Measurements from ENCODE around the gene IP6K2.

The IP6K2 gene

GRCh38 chr3:48650723-48651122 lies 66.3 kb downstream of the IP6K2 start:
- no peak for TF ChIP-seq JUND (IDR thresholded peaks at IDR 0.05; ENCODE audit: low read depth)
- in situ Hi-C loops (cut with HindIII; ENCODE audit: low pct_unique_long_range_greater_than_20kb, low sequenced_read_pairs) = no loop called here
- no peak for DNase-seq (ENCODE audit: low read depth in 1 of 2, low spot score in 1 of 2)

GRCh38 chr3:48648188-48648850 lies 68.7 kb downstream of the IP6K2 start:
- DNase-seq (ENCODE audit: low read depth in 1 of 2, low spot score in 1 of 2) = no peak
- no peak for TF ChIP-seq JUND (IDR thresholded peaks at IDR 0.05; ENCODE audit: low read depth)
- in situ Hi-C loops (cut with HindIII; ENCODE audit: low pct_unique_long_range_greater_than_20kb, low sequenced_read_pairs) = no loop called here

GRCh38 chr3:48647714-48648113 lies 69.3 kb downstream of the IP6K2 start:
- in situ Hi-C loops (cut with HindIII; ENCODE audit: low pct_unique_long_range_greater_than_20kb, low sequenced_read_pairs) = no loop called here
- no peak for DNase-seq (ENCODE audit: low read depth in 1 of 2, low spot score in 1 of 2)
- no peak for TF ChIP-seq JUND (IDR thresholded peaks at IDR 0.05; ENCODE audit: low read depth)

- DNase-seq (ENCODE audit: low read depth in 1 of 2, low spot score in 1 of 2) = no peak
- no peak for TF ChIP-seq JUND (IDR thresholded peaks at IDR 0.05; ENCODE audit: low read depth)
- in situ Hi-C loops (cut with HindIII; ENCODE audit: low pct_unique_long_range_greater_than_20kb, low sequenced_read_pairs) = no loop called here
Measured at GRCh38 chr3:48644898-48645760, 71.9 kb downstream of the IP6K2 start.

GRCh38 chr3:48642605-48643004 lies 74.4 kb downstream of the IP6K2 start:
- in situ Hi-C loops (cut with HindIII; ENCODE audit: low pct_unique_long_range_greater_than_20kb, low sequenced_read_pairs) = no loop called here
- no peak for DNase-seq (ENCODE audit: low read depth in 1 of 2, low spot score in 1 of 2)
- no peak for TF ChIP-seq JUND (IDR thresholded peaks at IDR 0.05; ENCODE audit: low read depth)

- in situ Hi-C loops (cut with HindIII; ENCODE audit: low pct_unique_long_range_greater_than_20kb, low sequenced_read_pairs) = no loop called here
- TF ChIP-seq JUND (IDR thresholded peaks at IDR 0.05; ENCODE audit: low read depth) = no peak
- DNase-seq (ENCODE audit: low read depth in 1 of 2, low spot score in 1 of 2) = no peak
Measured at GRCh38 chr3:48641396-48641795, 75.6 kb downstream of the IP6K2 start.

GRCh38 chr3:48639944-48640606 lies 76.9 kb downstream of the IP6K2 start:
- in situ Hi-C loops (cut with HindIII; ENCODE audit: low pct_unique_long_range_greater_than_20kb, low sequenced_read_pairs) = no loop called here
- TF ChIP-seq JUND (IDR thresholded peaks at IDR 0.05; ENCODE audit: low read depth) = no peak
- peak in 1 of 2 experiments; percentile 19 for DNase-seq (ENCODE audit: low read depth in 1 of 2, low spot score in 1 of 2)
